GM12878 (cell line): Measurements from ENCODE around the gene KCNK5. TPM values are rescaled to one million over a fixed set of nuclear protein-coding genes. Genes with fewer than 3 reads are reported as not detected.

ENCODE experiments used
- ATAC-seq: fragments of 200-7000 bp; cut with Tn5 transposase; 3 replicates; pipeline ENCODE4 v1.9.1; 2020; ENCODE audit warnings: mild to moderate bottlenecking, moderate library complexity
- BruUV-seq: library from RNA; stranded (reverse); fragments of 400-500 nt; replicated peaks from 2 replicates; lab custom pipeline; 2021; lab: Mats Ljungman, UMichigan
- CTCF ChIA-PET: fragments of 300-600 bp; sonication (Branson Sonifier 250); formaldehyde crosslinking; extraction: SDS; loops from one replicate; lab custom pipeline; 2021; ENCODE audit warnings: inconsistent platforms; lab: Yijun Ruan, JAX
- POLR2A ChIA-PET: fragments of 350-600 bp; formaldehyde crosslinking; extraction: SDS; loops from one replicate; lab custom pipeline; 2021; ENCODE audit warnings: inconsistent platforms; lab: Charles Lee
- RAD21 ChIA-PET: fragments of 300-600 bp; sonication (Branson Sonifier 250); formaldehyde crosslinking; loops from one replicate; lab custom pipeline; 2023; ENCODE audit warnings: antibody characterized with exemption; ENCODE audit not compliant: unreplicated experiment; lab: Charles Lee
- SMC1A ChIA-PET: fragments of 300-600 bp; sonication (Branson Sonifier 250); formaldehyde crosslinking; loops from one replicate; lab custom pipeline; 2023; ENCODE audit not compliant: unreplicated experiment, uncharacterized antibody; lab: Charles Lee
- DNase-seq: peaks from one replicate; pipeline ENCODE4 v3.0.0-alpha.2; 2011; ENCODE audit warnings: low read depth, low spot score
- FAIRE-seq: peaks from 3 replicates; lab custom pipeline; 2011; peaks lifted over from hg19 to GRCh38; lab: Jason Lieb, UNC
- H2AFZ ChIP-seq: 2 replicates; pipeline ENCODE4 v1.6.0; 2011; ENCODE audit warnings: low read depth, low read length, control low read depth; ENCODE audit not compliant: control insufficient read depth
- H3K27ac ChIP-seq: 2 replicates; pipeline ENCODE4 v1.5.1; 2011; ENCODE audit warnings: control low read depth; ENCODE audit not compliant: control insufficient read depth, insufficient read depth
- H3K27me3 ChIP-seq, 2 experiments: replicated peaks in 1 of 2; 2 replicates each; pipeline versions ENCODE4 v1.6.0 to v1.6.1; 2011; ENCODE audit warnings: low read length in 1 of 2; ENCODE audit not compliant: control insufficient read depth in 2 of 2, insufficient read depth in 2 of 2
- H3K36me3 ChIP-seq, 2 experiments: 2 replicates each; pipeline ENCODE4 v1.5.1; 2011; ENCODE audit warnings: low read length in 1 of 2; ENCODE audit not compliant: control insufficient read depth in 2 of 2, insufficient read depth in 2 of 2
- H3K4me1 ChIP-seq: 2 replicates; pipeline ENCODE4 v1.6.1; 2011; ENCODE audit warnings: mild to moderate bottlenecking, low read length, moderate library complexity, mixed read lengths; ENCODE audit not compliant: control insufficient read depth, insufficient read depth
- H3K4me2 ChIP-seq: 2 replicates; pipeline ENCODE4 v1.6.0; 2011; ENCODE audit warnings: control low read depth; ENCODE audit not compliant: control insufficient read depth, insufficient read depth
- H3K4me3 ChIP-seq: fragments of 200-600 bp; sonication (generic); 2 replicates; pipeline ENCODE4 v1.5.1; 2016
- H3K79me2 ChIP-seq: 2 replicates; pipeline ENCODE4 v1.6.0; 2011; ENCODE audit warnings: low read length; ENCODE audit not compliant: control insufficient read depth, insufficient read depth
- H3K9ac ChIP-seq: 2 replicates; pipeline ENCODE4 v1.8.0; 2011; ENCODE audit warnings: low read length, control low read depth, mixed read lengths; ENCODE audit not compliant: control insufficient read depth, insufficient read depth
- H3K9me3 ChIP-seq: replicated peaks from 3 replicates; pipeline ENCODE4 v1.5.1; 2011; ENCODE audit warnings: mild to moderate bottlenecking, low read length; ENCODE audit not compliant: control insufficient read depth, insufficient read depth
- H4K20me1 ChIP-seq: 2 replicates; pipeline ENCODE4 v1.6.0; 2011; ENCODE audit not compliant: control insufficient read depth, insufficient read depth
- ATF2 ChIP-seq: IDR thresholded peaks from 2 replicates; pipeline ENCODE4 v1.6.1; 2012; ENCODE audit warnings: low read length, inconsistent platforms
- BCL11A ChIP-seq: IDR thresholded peaks from 2 replicates; pipeline ENCODE4 v1.6.1; 2011; ENCODE audit warnings: low read depth, low read length
- BCL3 ChIP-seq: IDR thresholded peaks from 2 replicates; pipeline ENCODE4 v1.6.1; 2011; ENCODE audit warnings: borderline replicate concordance, low read depth, mild to moderate bottlenecking, moderate library complexity, low read length; ENCODE audit not compliant: insufficient read depth, poor library complexity, severe bottlenecking
- HSF1 ChIP-seq: fragments of 150-350 bp; IDR thresholded peaks from 2 replicates; pipeline ENCODE4 v1.6.1; 2014; ENCODE audit warnings: mild to moderate bottlenecking, low read depth, low read length
- IRF5 ChIP-seq: fragments of 450-650 bp; IDR thresholded peaks from 2 replicates; pipeline ENCODE4 v1.6.1; 2017; ENCODE audit warnings: borderline replicate concordance
- NR2C2 ChIP-seq: IDR thresholded peaks from 2 replicates; pipeline ENCODE4 v1.6.1; 2011; ENCODE audit warnings: borderline replicate concordance, low read depth; ENCODE audit not compliant: control insufficient read depth, insufficient read length
- PAX5 ChIP-seq: IDR thresholded peaks from 2 replicates; pipeline ENCODE4 v1.6.1; 2011; ENCODE audit warnings: low read depth, low read length, borderline replicate concordance
- RB1 ChIP-seq: fragments of 450-650 bp; formaldehyde crosslinking; IDR thresholded peaks from 2 replicates; pipeline ENCODE4 v1.6.1; 2017; ENCODE audit warnings: mild to moderate bottlenecking, borderline replicate concordance
- YY1 ChIP-seq: IDR thresholded peaks from 2 replicates; pipeline ENCODE4 v1.6.1; 2011; ENCODE audit warnings: low read depth, mild to moderate bottlenecking, low read length
- WGBS: methylation state at CpG from one replicate; pipeline ENCODE4 v1.1.6; 2016; ENCODE audit warnings: low lambda C conversion rate; ENCODE audit not compliant: insufficient replicate concordance, insufficient coverage; ENCODE audit errors: missing lambda C conversion rate; 5-methylcytosine and 5-hydroxymethylcytosine counted together
- in situ Hi-C: fragments of 300-500 bp; cut with MboI; formaldehyde crosslinking; loops from 9 replicates; pipeline ENCODE4 v1.14.3; 2018; ENCODE audit warnings: mixed read lengths
- intact Hi-C: fragments of 100-400 bp; cut with micrococcal nuclease; formaldehyde crosslinking; loops from one replicate; pipeline ENCODE4 v1.14.2; 2022; ENCODE audit not compliant: unreplicated experiment
- polyA plus RNA-seq, 11 experiments: library from polyadenylated mRNA; depleted of rRNA in 4 of 11; unstranded in 6 of 11; stranded (reverse) in 5 of 11; fragments of >200 nt; fragmentation: Nextera tagmentation in 4 of 11; fragmentation: Illumina TruSeq in 1 of 11; extraction: Ambion mirVana in 4 of 11; extraction: Trizol in 1 of 11; gene quantifications; 1 replicate in 1 of 11; 2 replicates in 10 of 11; pipeline versions ENCODE4 v1.2.1 to v1.2.3, GENCODE V29; 2011 to 2016; ENCODE audit warnings: inconsistent platforms in 2 of 11, missing spikeins in 2 of 11, low read depth in 1 of 11
- total RNA-seq, 4 experiments: library from RNA; depleted of rRNA in 3 of 4; stranded (reverse); fragments of >200 nt in 3 of 4; fragmentation: Illumina TruSeq in 1 of 4; extraction: Trizol in 1 of 4; gene quantifications; 2 replicates each; pipeline versions ENCODE4 v1.2.1 to v1.2.3, GENCODE V29; 2013 to 2021

KCNK5 gene
- total and polyA plus RNA-seq, 10 of the 15 experiments (the other 5 are each of a cell fraction or from before 2014, with no cell fraction given), result 0.11 to 4.2 (median 2.1) TPM

- Histone ChIP-seq H3K27me3 (no peaks in the 10 kb centered on the region), H4K20me1 (no peaks in the 10 kb centered on the region), H3K4me2 (no peak overlapping the region), H3K4me1 (no peaks in the 10 kb centered on the region), H3K9ac (no peak overlapping the region), H3K9me3 (no peaks in the 10 kb centered on the region), H3K36me3 (no peaks in the 10 kb centered on the region), H2AFZ (no peak overlapping the region), H3K27ac (no peak overlapping the region), H3K79me2 (no peaks in the 10 kb centered on the region)
- BruUV-seq, result no TSS peak
- in situ Hi-C loops, result no loop called here
- RAD21 ChIA-PET, result interaction anchor here (0.7 to 1.7 kb wide), 8 partner anchors 19 to 112 kb away, joined by 3 to 13 read pairs (median 3); no protein-coding TSS in a partner anchor
- WGBS, result 55% methylated on average over 20 of the region's 21 CpGs
- no peak for ATAC-seq
- no peak for DNase-seq
- intact Hi-C loops, result loop anchor here (2.0 kb wide), 1 partner anchor 112 kb away; no protein-coding TSS in a partner anchor
- POLR2A ChIA-PET, result no interaction called here
- SMC1A ChIA-PET, result interaction anchor here (0.7 to 1.9 kb wide), 8 partner anchors 10 to 294 kb away, joined by 3 to 9 read pairs (median 4); no protein-coding TSS in a partner anchor
- FAIRE-seq, result no peak
- TF ChIP-seq IRF5, result no peak
- TF ChIP-seq YY1, result no peak
- no peak for TF ChIP-seq RB1
- no peak for TF ChIP-seq HSF1
- no peak for TF ChIP-seq NR2C2
- no peak for TF ChIP-seq BCL11A
- no peak for TF ChIP-seq PAX5
- TF ChIP-seq ATF2, result no peak
- no peak for TF ChIP-seq BCL3
- TF ChIP-seq, all 136 proteins: peak for 0
- CTCF ChIA-PET, result interaction anchor here (0.9 to 3.5 kb wide), 16 partner anchors 11 to 115 kb away, joined by 3 to 32 read pairs (median 5); partner anchors contain the start of gene KCNK5
- no peak overlapping the region for H3K4me3 ChIP-seq
These were observed 38.6 kb downstream of the KCNK5 start for GRCh38 chr6:39190545-39191235.
